Dedifferentiated amniotic fluid mesenchymal stem cell (primary cell): ENCODE results near the gene RFPL4AL1.
"Not testable (repeated sequence)": the region's sequence is repeated elsewhere in the genome, so short reads cannot be mapped to it uniquely, and the experiment has no call there.

ENCODE experiments used
- DNase-seq: peaks from one replicate; pipeline ENCODE4 v3.0.0-alpha.2; 2016; ENCODE audit errors: extremely low spot score

The RFPL4AL1 gene

DNA sequence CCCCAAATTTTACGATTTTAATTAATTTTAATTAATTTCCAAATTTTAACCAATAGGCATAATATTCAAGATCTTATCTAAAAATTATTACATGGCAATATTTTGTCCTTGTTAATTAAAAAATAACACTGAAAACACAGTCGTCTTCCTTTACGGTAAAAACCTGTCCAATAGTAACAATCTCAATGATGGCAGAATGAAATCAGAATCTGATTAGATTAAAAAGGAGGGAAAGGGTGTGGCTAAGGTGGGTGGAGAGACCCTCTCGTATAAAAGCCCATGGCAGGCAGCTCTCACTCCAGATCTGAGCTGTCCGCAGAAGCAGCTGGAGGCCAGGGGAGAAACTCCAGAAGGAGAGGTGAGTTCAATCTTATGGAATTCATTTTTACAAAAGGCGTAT is at the start of gene RFPL4AL1:
Gene RFPL4AL1, plus strand, starts transcription at position 301 of the 400 bp plus-strand sequence. CDS start 2,687 bp downstream, outside the sequence.
- not testable (repeated sequence) for DNase-seq

DNA sequence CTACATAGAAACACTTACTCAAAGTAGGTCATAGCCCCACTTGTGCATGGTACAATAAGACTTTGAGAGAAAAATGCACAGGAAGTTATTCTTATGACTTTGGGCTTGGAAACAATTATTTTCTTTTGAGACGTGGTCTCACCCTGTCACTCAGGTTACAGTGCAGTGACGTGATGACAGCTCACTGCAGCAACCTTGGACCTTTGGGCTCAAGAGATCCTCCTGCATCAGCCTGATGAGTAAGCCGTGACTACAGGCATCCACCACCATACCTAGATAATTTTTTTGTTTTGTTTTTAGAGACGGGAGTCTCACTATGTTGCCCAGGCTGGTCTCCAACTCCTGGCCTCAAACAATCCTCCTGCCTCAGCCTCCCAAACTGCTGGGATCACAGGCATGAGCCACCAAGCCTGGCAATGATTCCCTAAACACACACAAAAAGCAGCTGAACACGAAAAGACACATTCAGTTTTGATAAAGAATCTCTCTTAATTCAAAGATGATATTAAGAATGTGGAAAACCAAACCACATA is 48.6 kb upstream of the RFPL4AL1 start:
- no peak for DNase-seq

DNA sequence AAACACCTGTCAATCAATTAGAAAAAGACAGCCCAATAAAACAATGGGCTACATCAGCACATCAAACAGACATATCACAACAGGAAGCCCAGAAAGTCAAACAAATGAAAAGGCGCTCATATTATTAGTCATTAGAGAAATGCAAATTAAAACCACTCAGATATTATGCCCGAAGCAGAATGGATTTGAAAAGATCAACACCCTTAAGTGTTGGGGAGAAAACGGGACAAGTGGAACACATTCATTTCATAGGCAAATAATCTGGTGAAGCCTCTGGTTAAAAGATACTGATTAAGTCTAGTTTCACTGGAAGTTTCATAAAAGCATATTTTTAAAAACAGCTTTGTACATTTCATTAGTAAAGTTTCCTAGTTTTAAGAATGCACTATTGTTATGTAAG is 48.1 kb upstream of the RFPL4AL1 start:
- DNase-seq, result no peak

DNA sequence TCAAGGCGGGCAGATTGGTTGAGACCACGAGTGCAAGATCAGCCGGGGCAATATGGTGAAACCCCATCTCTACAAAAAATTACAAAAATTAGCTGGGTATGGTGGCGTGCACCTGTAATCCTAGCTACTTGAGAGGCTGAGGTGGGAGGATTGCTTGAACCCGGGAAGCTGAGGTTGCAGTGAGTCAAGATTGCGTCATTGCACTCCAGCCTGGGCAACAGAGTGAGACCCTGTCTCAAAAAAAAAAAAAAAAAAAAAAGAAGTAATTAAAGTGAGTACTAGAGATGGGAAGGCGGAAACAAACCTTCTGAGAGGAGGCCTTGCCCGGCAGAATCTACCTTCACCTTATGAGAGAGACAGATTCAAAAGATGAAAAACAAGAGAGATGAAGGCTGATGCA is 45.4 kb upstream of the RFPL4AL1 start:
- no peak for DNase-seq

DNA sequence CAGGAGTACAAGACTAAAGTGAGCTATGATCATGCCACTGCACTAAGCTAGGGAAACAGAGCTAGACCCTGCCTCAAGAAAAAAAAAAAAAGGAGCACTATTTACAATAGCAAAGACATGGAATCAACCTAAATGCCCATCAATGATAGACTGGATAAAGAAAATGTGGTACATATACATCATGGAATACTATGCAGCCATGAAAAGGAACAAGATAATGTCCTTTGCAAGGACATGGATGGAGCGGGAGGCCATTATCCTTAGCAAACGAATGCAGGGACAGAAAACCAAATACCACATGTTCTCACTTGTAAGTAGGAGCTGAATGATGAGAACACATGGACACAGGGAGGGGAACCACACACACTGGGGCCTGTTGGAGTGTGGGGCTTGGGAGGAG is 38.5 kb upstream of the RFPL4AL1 start:
- not testable (repeated sequence) for DNase-seq

DNA sequence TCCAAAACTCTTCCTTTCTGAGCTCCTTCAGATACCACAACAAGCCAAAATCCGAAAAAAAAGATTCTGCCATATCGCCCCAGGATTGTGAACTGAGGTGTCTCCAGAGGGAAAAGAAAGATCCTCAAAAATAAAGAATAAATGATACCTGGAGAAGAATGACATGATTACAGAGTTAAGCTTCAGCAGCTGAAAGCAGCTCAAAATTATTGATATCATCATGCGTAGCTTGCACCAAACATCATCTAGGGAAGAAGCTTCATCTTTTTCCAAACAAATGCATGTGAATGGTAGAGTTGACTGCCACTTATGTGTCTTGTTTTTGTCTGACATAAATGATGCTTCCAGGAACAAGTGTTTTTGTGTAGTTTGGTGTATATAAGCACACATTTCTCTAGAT is 30.6 kb upstream of the RFPL4AL1 start, which contains the start of gene NLRP9:
Gene NLRP9, minus strand, starts transcription at position 101 of the 400 bp plus-strand sequence. Its CDS starts 28 bp downstream, at position 73.
- no peak for DNase-seq

GRCh38 chr19:55750715-55751114 is 18.2 kb upstream of the RFPL4AL1 start:
- no peak for DNase-seq

DNA sequence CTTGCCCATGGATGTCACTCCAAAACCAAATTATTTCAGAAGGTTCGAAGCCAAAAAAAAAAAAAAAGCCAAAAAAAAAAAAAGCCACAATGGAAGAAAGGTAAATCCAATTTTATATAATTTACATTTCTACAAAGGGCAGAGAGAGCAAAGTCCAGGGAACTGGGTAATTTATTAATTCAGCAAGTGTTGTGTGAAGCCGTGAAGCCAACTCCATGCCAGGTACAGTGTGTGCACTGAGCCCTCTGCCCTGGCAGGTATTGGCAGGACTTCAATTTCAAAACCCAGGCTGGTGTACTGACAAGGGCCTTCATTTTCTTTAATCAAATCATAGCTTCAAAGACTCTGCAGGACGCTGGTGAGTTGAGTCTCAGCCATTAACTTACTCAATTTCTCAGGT is 15.5 kb upstream of the RFPL4AL1 start:
- DNase-seq, result no peak

DNA sequence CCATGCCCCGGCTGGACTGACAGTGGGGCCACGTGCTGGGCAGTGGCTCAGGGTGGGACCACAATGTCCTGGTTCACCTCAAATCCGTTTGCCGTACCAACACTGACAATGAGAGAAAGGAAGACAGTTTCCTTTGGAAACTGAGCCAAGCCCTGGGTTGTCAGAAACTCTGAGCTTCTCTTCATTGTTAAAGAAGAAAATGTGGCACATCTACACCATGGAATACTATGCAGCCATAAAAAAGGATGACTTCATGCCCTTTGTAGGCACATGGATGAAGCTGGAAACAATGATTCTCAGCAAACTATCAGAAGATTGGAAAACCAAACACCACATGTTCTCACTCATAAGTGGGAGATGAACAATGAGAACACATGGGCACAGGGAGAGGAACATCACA is 12.1 kb upstream of the RFPL4AL1 start:
- not testable (repeated sequence) for DNase-seq

DNA sequence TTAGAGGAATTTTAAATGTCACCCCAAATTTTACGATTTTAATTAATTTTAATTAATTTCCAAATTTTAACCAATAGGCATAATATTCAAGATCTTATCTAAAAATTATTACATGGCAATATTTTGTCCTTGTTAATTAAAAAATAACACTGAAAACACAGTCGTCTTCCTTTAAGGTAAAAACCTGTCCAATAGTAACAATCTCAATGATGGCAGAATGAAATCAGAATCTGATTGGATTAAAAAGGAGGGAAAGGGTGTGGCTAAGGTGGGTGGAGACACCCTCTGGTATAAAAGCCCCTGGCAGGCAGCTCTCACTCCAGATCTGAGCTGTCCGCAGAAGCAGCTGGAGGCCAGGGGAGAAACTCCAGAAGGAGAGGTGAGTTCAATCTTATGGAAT is 10.1 kb upstream of the RFPL4AL1 start, which contains the start of gene RFPL4A:
Gene RFPL4A, plus strand, starts transcription at position 301 of the 400 bp plus-strand sequence. CDS start 2,704 bp downstream, outside the sequence.
- not testable (repeated sequence) for DNase-seq

- DNase-seq, result no peak
These were observed 2.5 kb upstream of the RFPL4AL1 start for GRCh38 chr19:55766466-55766865.

DNA sequence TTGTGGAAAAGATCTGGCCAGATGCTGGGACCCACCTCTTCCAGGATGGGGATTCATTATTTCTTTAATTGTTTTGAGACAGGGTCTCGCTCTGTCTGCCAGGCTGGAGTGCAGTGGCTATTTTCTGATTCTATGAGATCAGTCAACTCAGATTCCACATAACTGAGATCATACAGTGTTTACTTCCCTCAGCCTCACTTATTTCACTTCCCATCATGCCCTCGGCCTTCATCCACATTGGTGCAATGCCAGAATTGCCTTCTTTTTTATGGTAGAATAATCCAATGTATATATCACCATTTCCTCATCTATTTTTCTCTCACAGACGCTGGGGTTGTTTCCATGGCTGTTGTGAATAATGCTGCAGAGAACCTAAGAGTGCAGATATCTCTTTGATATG is 714 bp downstream of the RFPL4AL1 start:
- DNase-seq, result not testable (repeated sequence)

- DNase-seq, result no peak
These were observed 8.6 kb downstream of the RFPL4AL1 start for GRCh38 chr19:55777528-55777927.

- DNase-seq, result no peak
These were observed 9.4 kb downstream of the RFPL4AL1 start for GRCh38 chr19:55778331-55778730.

- no peak for DNase-seq
These were observed 12.2 kb downstream of the RFPL4AL1 start for GRCh38 chr19:55781112-55781511.

DNA sequence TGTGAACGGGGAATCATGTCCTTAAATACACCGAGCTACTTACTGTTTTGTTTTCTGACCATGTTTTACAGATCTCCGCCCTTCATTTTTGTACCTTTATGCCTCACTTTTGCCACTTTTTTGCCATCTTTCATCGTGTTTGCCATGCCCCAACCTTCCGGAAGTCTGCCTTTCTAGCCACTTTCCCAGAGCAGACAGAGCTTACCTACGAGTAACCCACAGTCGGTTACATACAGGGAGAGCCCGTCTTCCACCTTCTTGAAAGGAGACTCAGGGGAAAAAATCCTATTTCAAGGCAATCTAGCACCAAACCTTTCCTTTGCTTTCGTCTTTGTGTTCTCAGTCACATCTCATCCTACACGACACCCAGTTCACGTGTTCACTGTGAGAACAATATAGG is 26.1 kb downstream of the RFPL4AL1 start:
- DNase-seq, result no peak

DNA sequence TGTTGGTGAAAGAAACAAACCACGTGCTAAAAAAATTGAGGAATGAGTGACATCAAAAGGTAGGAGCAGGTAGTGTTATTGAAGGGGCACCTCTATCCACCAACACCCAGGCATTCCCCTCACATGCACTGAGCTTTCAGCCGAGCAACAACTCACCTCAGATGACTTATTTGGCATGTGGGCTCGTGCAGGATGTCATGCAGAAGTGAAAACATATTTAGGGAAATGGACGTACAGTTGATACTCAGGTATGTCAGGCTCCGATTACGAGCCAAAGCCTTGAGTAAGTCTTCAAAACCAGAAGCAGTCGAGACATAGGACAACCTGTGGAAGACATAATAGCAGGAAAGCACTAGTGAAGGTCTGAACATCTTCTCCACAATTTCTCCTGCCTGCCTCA is 32.5 kb downstream of the RFPL4AL1 start:
- no peak for DNase-seq

GRCh38 chr19:55802281-55802680 is 33.4 kb downstream of the RFPL4AL1 start:
- DNase-seq, result no peak

DNA sequence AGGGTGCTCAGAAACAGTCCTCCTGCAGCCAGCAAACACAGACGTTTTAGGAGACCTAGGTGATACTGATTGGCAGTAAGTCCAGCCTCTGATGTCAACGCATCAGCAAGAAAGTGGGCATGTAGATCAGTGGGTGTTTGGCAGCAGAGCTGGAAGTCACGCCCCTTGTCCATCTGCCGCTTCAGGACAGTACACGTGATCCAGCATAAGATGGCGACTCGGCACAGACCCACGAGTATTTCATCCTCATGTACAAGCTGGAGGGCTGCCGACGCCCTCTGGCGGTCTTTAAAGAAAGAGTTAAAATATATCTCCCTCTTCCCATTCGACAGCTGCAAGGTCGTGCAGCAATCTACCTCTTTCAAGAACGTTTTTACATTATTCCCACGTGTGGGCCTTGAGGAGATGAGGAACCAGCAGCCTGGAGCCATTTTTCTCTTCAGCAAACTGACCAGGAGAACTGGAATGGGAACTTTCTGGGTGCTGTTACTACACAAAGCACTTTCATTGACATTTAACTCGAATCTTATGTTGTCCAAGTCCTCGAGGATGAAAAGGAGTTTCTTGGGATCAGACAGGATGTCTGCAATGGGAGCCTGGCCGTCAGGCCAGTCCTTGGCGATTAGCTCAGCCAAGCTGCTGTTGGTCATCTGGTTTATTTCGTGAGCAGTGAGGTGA is 40.6 kb downstream of the RFPL4AL1 start:
- DNase-seq, result no peak

DNA sequence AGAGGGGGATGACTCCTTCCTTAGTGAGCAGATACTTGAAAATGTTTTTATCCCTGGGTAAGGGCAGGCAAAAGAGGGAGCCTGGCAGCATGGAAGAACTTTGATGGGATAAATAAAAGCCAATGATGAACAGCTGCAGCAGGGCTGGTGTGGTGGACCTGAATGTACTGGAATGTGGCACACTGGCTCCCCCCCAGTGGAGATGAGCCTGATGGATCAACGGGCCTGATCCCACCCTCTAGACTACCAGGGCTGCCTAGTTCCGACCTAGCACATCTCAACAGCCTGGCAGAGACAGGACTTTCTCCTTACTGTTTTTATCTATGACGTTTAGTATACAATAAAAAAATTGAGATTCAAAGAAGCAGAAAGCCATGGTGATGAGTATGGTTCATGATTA is 42.4 kb downstream of the RFPL4AL1 start:
- DNase-seq, result no peak

- DNase-seq, result no peak
These were observed 43.5 kb downstream of the RFPL4AL1 start for GRCh38 chr19:55812449-55812848.

GRCh38 chr19:55813906-55814305 is 45.0 kb downstream of the RFPL4AL1 start:
- no peak for DNase-seq

GRCh38 chr19:55820037-55820436 is 51.1 kb downstream of the RFPL4AL1 start:
- DNase-seq, result no peak
